HG02973 (cell line): ENCODE measurements around the gene GLRX.
A peak's percentile ranks its signal among the peaks of the same experiment; 100 is the strongest.
"Not testable (repeated sequence)": the region's sequence is repeated elsewhere in the genome, so short reads cannot be mapped to it uniquely, and the experiment has no call there.

Source experiments
- ATAC-seq: cut with Tn5 transposase; IDR thresholded peaks from one replicate; pipeline ENCODE4 v1.9.1; 2021; ENCODE audit warnings: moderate library complexity; ENCODE audit not compliant: unreplicated experiment

Gene GLRX

GRCh38 chr5:95830226-95830625, 7.7 kb upstream of the GLRX start:
- no peak for ATAC-seq

DNA sequence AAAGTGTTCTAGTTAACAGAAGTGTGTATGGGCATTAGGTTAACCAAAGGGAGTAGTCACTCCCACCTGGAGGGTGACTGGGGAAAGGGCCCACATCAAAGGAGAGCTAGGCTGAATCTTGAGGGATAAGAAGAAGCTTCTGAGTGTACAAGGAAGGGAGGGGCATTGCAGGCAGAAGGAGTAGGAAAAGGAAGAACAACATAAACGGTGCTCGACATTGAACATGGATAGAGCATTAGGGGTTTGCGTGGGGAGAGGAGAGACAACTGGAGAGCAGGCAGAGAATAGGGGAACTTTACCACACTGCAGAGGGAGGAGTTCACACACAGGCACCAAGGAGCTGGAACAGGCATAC, 5.3 kb upstream of the GLRX start:
- no peak for ATAC-seq

DNA sequence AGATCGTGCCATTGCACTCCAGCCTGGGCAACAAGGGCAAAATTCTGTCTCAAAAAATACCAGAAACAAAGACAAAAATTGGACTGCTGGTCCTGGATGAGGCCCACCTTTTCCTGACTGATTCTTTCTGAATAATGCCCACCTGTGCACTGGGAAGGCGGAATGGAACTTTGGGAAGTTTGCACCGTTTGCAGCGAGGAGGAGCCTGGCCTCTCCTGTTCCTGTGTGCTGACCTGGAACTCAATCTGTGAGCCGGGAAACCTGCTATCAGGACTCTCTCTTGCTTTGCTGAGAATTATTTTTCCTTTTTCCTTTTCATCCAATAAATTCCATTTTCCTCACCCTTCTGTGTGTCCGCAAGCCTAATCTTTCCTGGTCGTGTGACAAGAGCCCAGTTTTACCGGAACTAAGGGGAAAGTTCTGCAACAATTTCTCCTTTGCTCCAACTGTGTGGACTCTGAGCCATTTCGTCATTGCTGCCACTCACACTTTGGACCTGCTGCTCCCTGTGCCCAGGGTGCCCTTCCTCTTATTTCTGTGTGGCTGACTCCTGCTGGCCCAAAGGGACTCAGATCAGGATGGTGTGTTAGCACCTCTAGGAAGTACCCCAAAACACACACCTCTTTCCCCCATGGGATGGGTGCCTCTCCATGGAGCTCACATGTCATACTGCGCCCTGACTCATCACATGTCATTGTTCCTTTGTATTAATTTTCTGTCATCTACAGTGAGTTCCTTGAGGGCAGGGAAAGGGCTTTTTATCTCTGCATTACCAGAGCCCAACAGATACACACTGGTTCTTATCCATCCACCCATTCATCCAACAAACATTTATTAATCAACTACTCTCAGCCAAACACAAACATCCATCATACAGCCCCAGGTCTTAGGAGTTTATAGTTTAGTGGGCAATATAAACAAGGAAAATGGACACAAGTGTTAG, 4.7 kb upstream of the GLRX start:
- ATAC-seq: no peak

- ATAC-seq: no peak
These were observed 3.0 kb upstream of the GLRX start for GRCh38 chr5:95825495-95825894.

DNA sequence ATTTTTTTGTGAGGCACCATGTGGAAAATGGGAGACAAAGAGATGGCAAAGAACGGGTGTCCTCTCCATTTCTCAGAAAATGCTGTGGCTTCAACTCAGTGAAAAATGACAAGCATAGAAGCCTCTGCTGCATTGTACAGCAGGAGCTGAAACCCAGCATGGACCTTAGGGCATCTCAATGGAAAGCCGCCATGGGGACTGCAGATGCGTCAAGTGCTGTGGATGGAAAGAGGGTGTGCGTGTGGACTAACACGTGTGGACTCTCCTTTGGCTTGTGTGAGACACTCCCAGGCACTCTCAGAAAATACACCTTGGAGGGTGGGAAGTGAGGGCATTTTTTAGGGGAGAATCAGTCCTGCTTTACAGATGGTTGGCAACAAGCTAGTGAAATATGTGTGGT, 2.2 kb upstream of the GLRX start:
- ATAC-seq: no peak

DNA sequence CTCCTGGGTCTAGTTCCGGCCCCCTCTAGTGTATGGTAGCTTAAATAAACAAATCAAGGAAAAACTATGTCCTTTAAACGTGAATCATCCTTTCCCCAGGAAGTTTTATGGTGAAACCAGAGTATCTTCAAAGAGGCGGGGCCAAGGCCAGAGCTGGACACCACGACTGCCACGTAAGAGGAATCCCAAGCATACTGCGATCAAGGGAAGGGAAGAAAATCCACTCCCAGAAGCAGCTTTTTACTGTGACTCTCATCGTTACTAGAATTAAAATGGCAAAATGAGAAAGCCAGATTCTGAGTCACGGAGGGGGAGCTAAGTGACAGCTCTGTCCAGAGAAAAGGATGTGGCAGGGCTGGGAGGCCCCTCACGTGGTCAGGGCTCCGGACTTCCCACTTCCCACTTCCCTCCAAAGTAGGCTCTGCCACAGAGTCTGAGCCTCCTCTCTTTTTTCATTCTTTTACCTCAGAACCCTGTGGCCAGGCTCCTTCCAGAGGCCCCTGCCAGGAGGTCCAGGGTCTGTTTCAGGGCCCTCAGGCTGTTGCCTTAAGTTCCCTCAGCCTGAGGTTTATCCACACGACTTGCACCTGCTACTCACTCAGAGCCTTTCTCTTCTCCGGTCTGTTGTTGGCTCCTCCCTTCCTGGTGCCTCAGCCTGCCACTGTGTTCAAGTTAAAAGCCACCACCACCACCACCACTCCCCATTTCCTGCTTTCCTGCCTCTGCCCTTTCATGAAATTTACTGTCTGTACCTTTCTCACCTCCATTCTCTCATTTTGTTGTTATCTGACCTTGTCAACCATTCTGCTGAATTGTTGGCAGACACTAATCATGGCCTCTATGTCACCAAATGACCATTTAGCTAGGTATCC, 1.4 kb upstream of the GLRX start:
- peak; percentile 28 for ATAC-seq

DNA sequence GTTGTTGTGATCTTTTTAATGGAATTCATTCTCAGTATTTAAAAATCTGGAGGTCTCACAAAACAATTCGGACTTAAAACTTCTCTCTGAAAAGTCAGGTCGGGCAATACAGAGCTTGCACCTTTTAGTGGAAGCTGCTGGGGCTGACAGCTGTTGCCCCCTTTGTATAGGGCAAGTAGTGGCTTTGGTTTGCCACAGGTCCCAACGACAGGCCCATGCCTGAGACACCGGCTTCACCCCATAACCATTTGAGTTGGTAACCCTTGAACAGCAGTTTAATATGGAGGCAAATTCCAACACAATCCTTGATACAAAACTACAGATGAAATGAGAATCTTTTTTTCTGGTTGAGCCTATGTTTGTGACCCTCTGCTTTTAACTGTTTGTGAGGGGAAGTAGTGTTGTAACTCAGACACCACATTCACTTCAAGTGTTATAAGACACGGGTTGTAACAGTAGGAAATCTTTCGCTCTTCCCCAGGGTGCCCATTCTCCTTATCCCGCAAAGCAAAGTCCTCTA, 752 bp upstream of the GLRX start:
- ATAC-seq: no peak

- no peak for ATAC-seq
These were observed 434 bp downstream of the GLRX start for GRCh38 chr5:95822043-95822541.

- ATAC-seq: peak; percentile 26
These were observed 1.2 kb downstream of the GLRX start for GRCh38 chr5:95821110-95822021.

- no peak for ATAC-seq
These were observed 4.1 kb downstream of the GLRX start for GRCh38 chr5:95818181-95819147.

GRCh38 chr5:95817430-95817829, 5.1 kb downstream of the GLRX start:
- ATAC-seq: no peak

DNA sequence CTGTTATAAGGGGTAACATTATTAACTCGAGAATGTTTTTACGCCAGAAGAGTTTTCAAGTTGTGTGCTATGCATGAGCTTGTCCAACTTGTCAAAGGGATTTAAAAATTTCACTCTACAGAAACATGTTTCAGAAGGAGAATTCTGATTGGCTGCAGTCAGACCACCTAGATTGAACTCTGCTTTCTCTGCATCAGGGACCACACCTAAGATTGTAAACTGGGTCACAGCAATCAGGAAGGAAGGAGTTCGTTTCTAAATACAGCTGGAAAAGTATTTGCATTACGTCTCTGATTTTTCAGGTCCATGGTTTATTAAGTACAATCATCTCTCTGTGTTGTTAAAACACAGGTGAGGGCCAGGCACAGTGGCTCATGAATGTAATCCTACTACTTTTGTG, 5.8 kb downstream of the GLRX start:
- no peak for ATAC-seq

- ATAC-seq: no peak
These were observed 6.2 kb downstream of the GLRX start for GRCh38 chr5:95816341-95816740.

- ATAC-seq: no peak
These were observed 7.3 kb downstream of the GLRX start for GRCh38 chr5:95815155-95815729.

GRCh38 chr5:95813035-95813434, 9.5 kb downstream of the GLRX start:
- not testable (repeated sequence) for ATAC-seq

- ATAC-seq: no peak
These were observed 10.5 kb downstream of the GLRX start for GRCh38 chr5:95812074-95812471.

DNA sequence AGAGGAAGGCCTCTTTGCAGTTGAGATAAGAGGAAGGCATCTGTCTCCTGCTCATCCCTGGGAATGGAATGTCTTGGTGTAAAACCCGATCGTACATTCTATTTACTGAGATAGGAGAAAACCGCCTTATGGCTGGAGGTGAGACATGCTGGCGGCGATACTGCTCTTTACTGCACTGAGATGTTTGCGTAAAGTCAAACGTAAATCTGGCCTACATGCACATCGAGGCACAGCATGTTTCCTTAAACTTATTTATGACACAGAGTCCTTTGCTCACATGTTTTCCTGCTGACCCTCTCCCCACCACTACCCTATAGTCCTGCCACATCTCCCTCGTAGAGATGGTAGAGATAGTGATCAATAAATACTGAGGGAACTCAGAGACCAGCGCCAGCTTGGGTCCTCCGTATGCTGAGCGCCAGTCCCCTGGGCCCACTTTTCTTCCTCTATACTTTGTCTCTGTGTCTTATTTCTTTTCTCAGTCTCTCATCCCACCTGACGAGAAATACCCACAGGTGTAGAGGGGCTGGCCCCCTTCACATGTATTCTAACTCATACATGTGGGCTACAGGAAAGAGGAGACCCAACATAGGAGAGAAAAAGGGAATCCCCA, 11.0 kb downstream of the GLRX start:
- not testable (repeated sequence) for ATAC-seq

GRCh38 chr5:95811126-95811423, 11.5 kb downstream of the GLRX start:
- not testable (repeated sequence) for ATAC-seq
